Measurements from ENCODE around the gene SIMC1.
"Not testable (repeated sequence)": the region's sequence is repeated elsewhere in the genome, so short reads cannot be mapped to it uniquely, and the experiment has no call there.

GRCh38 chr5:176217764-176218163 lies 20.5 kb upstream of the SIMC1 start:
- not testable (repeated sequence) for TF ChIP-seq EZH2phosphoT487 (IDR thresholded peaks at IDR 0.05; ENCODE audit: insufficient read depth, low read depth); EZH2 (IDR thresholded peaks at IDR 0.05; ENCODE audit: insufficient read depth, poor library complexity, severe bottlenecking)
